GM23248 (cell line): ENCODE measurements around the gene TRPC4AP.

Experiments
- EZH2 ChIP-seq: fragments of 200-600 bp; sonication (generic); IDR thresholded peaks from 2 replicates; pipeline ENCODE4 v1.6.1; 2018; ENCODE audit warnings: antibody characterized with exemption, mild to moderate bottlenecking; ENCODE audit not compliant: insufficient read depth, poor library complexity, severe bottlenecking
- EZH2phosphoT487 ChIP-seq: fragments of 200-600 bp; sonication (generic); IDR thresholded peaks from 2 replicates; pipeline ENCODE4 v1.6.1; 2018; ENCODE audit warnings: antibody characterized with exemption, moderate library complexity, mild to moderate bottlenecking, low read depth; ENCODE audit not compliant: insufficient read depth

- TF ChIP-seq EZH2, result no peak
- no peak for TF ChIP-seq EZH2phosphoT487
Observed at GRCh38 chr20:35129647-35130069, 37.1 kb upstream of the TRPC4AP start.
